H1 (cell line): Measurements from ENCODE around the gene KLHL33. TPM values are rescaled to one million over a fixed set of nuclear protein-coding genes. Genes with fewer than 3 reads are reported as not detected.

Experiments used
- CTCF ChIA-PET: fragments of 300-600 bp; sonication (Branson Sonifier 250); formaldehyde crosslinking; loops from one replicate; lab custom pipeline; 2021; ENCODE audit not compliant: partially characterized antibody; lab: Charles Lee
- POLR2A ChIA-PET: fragments of 300-600 bp; sonication (Branson Sonifier 250); formaldehyde crosslinking; loops from one replicate; lab custom pipeline; 2021; ENCODE audit warnings: inconsistent platforms; ENCODE audit not compliant: partially characterized antibody; lab: Charles Lee
- DNase-seq, 2 experiments: peaks; one replicate each; pipeline versions ENCODE4 v3.0.0 to v3.0.0-alpha.2; 2010 to 2022; ENCODE audit warnings: low spot score in 2 of 2, low read depth in 1 of 2, mixed read lengths in 1 of 2
- FAIRE-seq: peaks from 2 replicates; lab custom pipeline; 2011; peaks lifted over from hg19 to GRCh38; lab: Jason Lieb, UNC
- H2AFZ ChIP-seq: 2 replicates; pipeline ENCODE4 v1.8.1; 2012; ENCODE audit warnings: low read length, inconsistent platforms
- H2AK5ac ChIP-seq: 2 replicates; pipeline ENCODE4 v1.6.1; 2013; ENCODE audit warnings: low read depth, low read length
- H2BK120ac ChIP-seq: replicated peaks from 2 replicates; pipeline ENCODE3; 2013; ENCODE audit warnings: low read depth, low read length, inconsistent platforms
- H2BK12ac ChIP-seq: 2 replicates; pipeline ENCODE4 v1.6.1; 2013; ENCODE audit warnings: low read depth, low read length
- H2BK15ac ChIP-seq: 2 replicates; pipeline ENCODE4 v1.6.1; 2013; ENCODE audit warnings: low read length
- H2BK20ac ChIP-seq: 2 replicates; pipeline ENCODE4 v1.6.1; 2013; ENCODE audit warnings: low read length
- H2BK5ac ChIP-seq: 2 replicates; pipeline ENCODE4 v1.6.1; 2013; ENCODE audit warnings: low read depth, low read length
- H3K14ac ChIP-seq: 2 replicates; pipeline ENCODE4 v1.6.1; 2013; ENCODE audit warnings: inconsistent platforms; ENCODE audit not compliant: insufficient read length
- H3K18ac ChIP-seq: 2 replicates; pipeline ENCODE4 v1.6.1; 2013; ENCODE audit warnings: low read length; ENCODE audit errors: extremely low read depth
- H3K23ac ChIP-seq: 2 replicates; pipeline ENCODE4 v1.6.1; 2013; ENCODE audit warnings: inconsistent platforms; ENCODE audit not compliant: insufficient read length
- H3K23me2 ChIP-seq: 2 replicates; pipeline ENCODE4 v1.6.1; 2013; ENCODE audit warnings: low read depth, low read length
- H3K27ac ChIP-seq: 2 replicates; pipeline ENCODE4 v1.6.1; 2011; ENCODE audit warnings: low read depth, low read length, inconsistent platforms
- H3K27me3 ChIP-seq, 4 experiments: replicated peaks in 1 of 4; 1 replicate in 1 of 4; 2 replicates in 3 of 4; pipeline versions ENCODE4 v1.6.1 to v1.8.1; 2011 to 2013; ENCODE audit warnings: low read length in 3 of 4, mild to moderate bottlenecking in 3 of 4, inconsistent platforms in 2 of 4, mixed read lengths in 2 of 4, moderate library complexity in 1 of 4; ENCODE audit not compliant: control insufficient read depth in 3 of 4, insufficient read depth in 3 of 4; ENCODE audit errors: extremely low read depth in 1 of 4
- H3K36me3 ChIP-seq, 4 experiments: 2 replicates each; pipeline versions ENCODE4 v1.6.1 to v1.8.1; 2011 to 2013; ENCODE audit warnings: mild to moderate bottlenecking in 4 of 4, low read length in 3 of 4, moderate library complexity in 2 of 4, control low read depth in 1 of 4, inconsistent platforms in 1 of 4; ENCODE audit not compliant: insufficient read depth in 4 of 4, control insufficient read depth in 2 of 4
- H3K4ac ChIP-seq: replicated peaks from 2 replicates; pipeline ENCODE3; 2013; ENCODE audit warnings: low read length, low read depth, mixed read lengths, inconsistent platforms; ENCODE audit not compliant: insufficient read length
- H3K4me1 ChIP-seq, 4 experiments: replicated peaks in 1 of 4; 1 replicate in 1 of 4; 2 replicates in 3 of 4; pipeline versions ENCODE4 v1.6.1 to v1.8.1; 2011 to 2013; ENCODE audit warnings: low read length in 3 of 4, inconsistent platforms in 2 of 4, mixed read lengths in 1 of 4; ENCODE audit not compliant: insufficient read depth in 4 of 4, control insufficient read depth in 3 of 4
- H3K4me2 ChIP-seq, 2 experiments: 2 replicates each; pipeline versions ENCODE4 v1.6.1 to v1.8.1; 2011 to 2013; ENCODE audit warnings: low read depth in 2 of 2, low read length in 2 of 2, control low read depth in 1 of 2, inconsistent platforms in 1 of 2, mild to moderate bottlenecking in 1 of 2; ENCODE audit not compliant: insufficient read depth in 1 of 2
- H3K4me3 ChIP-seq, 4 experiments: fragments of 200-600, 300-600 bp in 1 of 4; sonication (generic), shearing (Covaris generic), sonication (Bioruptor Twin) in 1 of 4; 2 replicates each; pipeline versions ENCODE4 v1.5.1 to v1.8.1; 2011 to 2016; ENCODE audit warnings: low read length in 4 of 4, low read depth in 3 of 4, control low read depth in 2 of 4, inconsistent platforms in 2 of 4, mild to moderate bottlenecking in 2 of 4, mixed read lengths in 1 of 4, moderate library complexity in 1 of 4; ENCODE audit not compliant: insufficient read depth in 2 of 4; ENCODE audit errors: extremely low read depth in 1 of 4
- H3K56ac ChIP-seq: replicated peaks from 2 replicates; pipeline ENCODE3; 2013; ENCODE audit warnings: low read depth, mild to moderate bottlenecking, mixed read lengths, low read length, inconsistent platforms; ENCODE audit not compliant: insufficient read length
- H3K79me1 ChIP-seq: 2 replicates; pipeline ENCODE4 v1.6.1; 2013; ENCODE audit warnings: low read depth, low read length, control low read depth
- H3K79me2 ChIP-seq, 2 experiments: 2 replicates each; pipeline versions ENCODE4 v1.6.1 to v1.8.1; 2012 to 2013; ENCODE audit warnings: low read length in 2 of 2, mild to moderate bottlenecking in 2 of 2, inconsistent platforms in 1 of 2; ENCODE audit not compliant: insufficient read depth in 2 of 2, control insufficient read depth in 1 of 2
- H3K9ac ChIP-seq, 4 experiments: replicated peaks in 1 of 4; 1 replicate in 1 of 4; 2 replicates in 3 of 4; pipeline versions ENCODE4 v1.6.1 to v1.8.1; 2011 to 2013; ENCODE audit warnings: low read depth in 3 of 4, low read length in 3 of 4, control low read depth in 2 of 4, mild to moderate bottlenecking in 2 of 4, moderate library complexity in 2 of 4, inconsistent platforms in 1 of 4; ENCODE audit errors: extremely low read depth in 1 of 4
- H3K9me3 ChIP-seq, 2 experiments: 2 replicates each; pipeline versions ENCODE4 v1.6.1 to v1.8.1; 2012 to 2013; ENCODE audit warnings: mild to moderate bottlenecking in 2 of 2, moderate library complexity in 2 of 2, control low read depth in 1 of 2, inconsistent platforms in 1 of 2, low read depth in 1 of 2, low read length in 1 of 2, mixed read lengths in 1 of 2; ENCODE audit not compliant: insufficient read depth in 2 of 2
- H4K20me1 ChIP-seq, 2 experiments: replicated peaks in 1 of 2; 2 replicates each; pipeline versions ENCODE3 to v1.8.1; 2011 to 2013; ENCODE audit warnings: inconsistent platforms in 2 of 2, low read length in 2 of 2, mild to moderate bottlenecking in 1 of 2; ENCODE audit not compliant: insufficient read depth in 2 of 2, control insufficient read depth in 1 of 2
- H4K5ac ChIP-seq: 2 replicates; pipeline ENCODE4 v1.6.1; 2013; ENCODE audit warnings: low read length, low read depth, mixed read lengths, inconsistent platforms; ENCODE audit not compliant: insufficient read length
- H4K8ac ChIP-seq: 2 replicates; pipeline ENCODE4 v1.8.0; 2013; ENCODE audit warnings: mild to moderate bottlenecking, moderate library complexity, low read length, inconsistent platforms; ENCODE audit not compliant: insufficient read depth; ENCODE audit errors: extremely low read depth
- H4K91ac ChIP-seq: replicated peaks from 2 replicates; pipeline ENCODE3; 2013; ENCODE audit warnings: low read length, mixed read lengths, inconsistent platforms; ENCODE audit not compliant: insufficient read length
- CTBP2 ChIP-seq: IDR thresholded peaks from 2 replicates; pipeline ENCODE4 v1.7.0; 2011; ENCODE audit warnings: borderline replicate concordance, mild to moderate bottlenecking, moderate library complexity, mixed read lengths, low read length; ENCODE audit not compliant: insufficient read depth, insufficient read length
- EZH2 ChIP-seq: fragments of 200-600 bp; sonication (generic); IDR thresholded peaks from 2 replicates; pipeline ENCODE4 v1.7.1; 2012; ENCODE audit warnings: low read depth, mild to moderate bottlenecking, moderate library complexity, low read length, inconsistent platforms; ENCODE audit not compliant: severe bottlenecking
- SIX5 ChIP-seq: IDR thresholded peaks from 2 replicates; pipeline ENCODE4 v1.6.1; 2011; ENCODE audit warnings: mild to moderate bottlenecking, low read depth, low read length
- YY1 ChIP-seq: IDR thresholded peaks from 2 replicates; pipeline ENCODE4 v1.6.1; 2011; ENCODE audit warnings: low read depth, mild to moderate bottlenecking, low read length
- WGBS, 2 experiments: shearing (Covaris generic) in 1 of 2; methylation state at CpG; one replicate each; pipeline versions ENCODE4 v1.1.6 to v1.1.7; 2013 to 2015; ENCODE audit warnings: low lambda C conversion rate in 2 of 2, mixed read lengths in 2 of 2, inconsistent platforms in 1 of 2, low coverage in 1 of 2, missing lambda C conversion rate in 1 of 2; ENCODE audit not compliant: insufficient replicate concordance in 2 of 2, insufficient coverage in 1 of 2, insufficient read length in 1 of 2; ENCODE audit errors: extremely low coverage in 1 of 2, missing lambda C conversion rate in 1 of 2; 5-methylcytosine and 5-hydroxymethylcytosine counted together
- polyA plus RNA-seq, 7 experiments: library from polyadenylated mRNA; depleted of rRNA in 3 of 7; stranded (reverse) in 5 of 7; unstranded in 2 of 7; fragments of >200 nt in 5 of 7; fragments of 200-250 nt in 2 of 7; gene quantifications; 1 replicate in 5 of 7; 2 replicates in 1 of 7; 4 replicates in 1 of 7; pipeline versions ENCODE4 v1.2.1 to v1.2.3, GENCODE V29; 2011 to 2013; ENCODE audit warnings: missing spikeins in 2 of 7, mixed read lengths in 2 of 7
- total RNA-seq: library from RNA; stranded (reverse); fragmentation: NEBNext Ultra II Directional; extraction: Animal tissue kit (Norgen Biotek cat#: 25700); gene quantifications from 2 replicates; pipeline ENCODE4 v1.2.1, GENCODE V29; 2021

Gene KLHL33
- total and polyA plus RNA-seq, 2 of the 8 experiments (the other 6 are each of a cell fraction or from before 2014, with no cell fraction given), result 0.11 to 0.17 TPM

DNA sequence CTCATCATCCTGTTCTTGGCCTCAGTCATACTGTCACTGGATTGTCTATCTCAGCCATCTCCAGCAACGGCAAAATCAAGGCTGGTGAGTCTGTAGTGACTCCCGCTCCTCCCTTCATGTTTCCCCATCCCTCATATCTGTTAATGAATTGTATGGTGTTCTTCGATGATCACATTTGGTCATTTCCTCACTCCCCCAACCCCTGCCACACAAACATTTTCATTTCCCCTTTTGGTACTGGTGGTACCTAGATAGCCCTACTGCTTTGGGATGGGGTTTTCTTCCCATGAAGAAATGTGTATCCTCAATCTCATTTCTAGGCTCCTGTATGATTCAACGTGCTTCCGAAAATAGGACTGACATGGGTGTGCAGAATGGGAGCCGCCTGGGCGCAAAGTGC, 2.7 kb upstream of the KLHL33 start:
- CTCF ChIA-PET, result interaction anchor here (1.0 to 1.1 kb wide), 3 partner anchors 9 to 24 kb away, joined by 3 to 4 read pairs (median 3); no protein-coding TSS in a partner anchor
- no peak for DNase-seq
- H4K20me1 ChIP-seq, result no peaks in the 10 kb centered on the region
- H3K23me2 ChIP-seq, result no peaks in the 10 kb centered on the region
- no peaks in the 10 kb centered on the region for H3K79me2 ChIP-seq
- no peaks in the 10 kb centered on the region for H3K9me3 ChIP-seq
- H2BK120ac ChIP-seq, result no peak overlapping the region
- H4K8ac ChIP-seq, result no peak overlapping the region
- peaks cover 0 to 20% (median 14%) of the 10 kb centered on the region in 4 experiments; a peak in 5 of 7 replicates for H3K27me3 ChIP-seq
- TF ChIP-seq SIX5 (no peak), YY1 (no peak), EZH2 (no peak), CTBP2 (no peak)
- TF ChIP-seq, all 59 proteins: peak for 0
- H3K4me1 ChIP-seq, result peaks cover 4 to 10% (median 9%) of the 10 kb centered on the region in 4 experiments; a peak in 6 of 7 replicates
- H2BK15ac ChIP-seq, result no peak overlapping the region
- H4K91ac ChIP-seq, result no peak overlapping the region
- POLR2A ChIA-PET, result interaction anchor here (6.0 kb wide), 1 partner anchor 9 kb away, joined by 54 read pairs; no protein-coding TSS in a partner anchor
- no peak overlapping the region; a peak in 1 of 7 replicates for H3K9ac ChIP-seq
- H3K4me2 ChIP-seq, result no peak overlapping the region
- no peak overlapping the region for H3K18ac ChIP-seq
- no peaks in the 10 kb centered on the region for H3K36me3 ChIP-seq
- no peak overlapping the region for H3K27ac ChIP-seq
- no peak overlapping the region for H2BK20ac ChIP-seq
- H4K5ac ChIP-seq, result no peak overlapping the region
- no peak for FAIRE-seq
- no peak overlapping the region for H2AK5ac ChIP-seq
- H2BK5ac ChIP-seq, result no peak overlapping the region
- no peaks in the 10 kb centered on the region for H3K79me1 ChIP-seq
- H3K14ac ChIP-seq, result no peak overlapping the region
- no peak overlapping the region for H2AFZ ChIP-seq
- no peak overlapping the region for H3K4me3 ChIP-seq
- H2BK12ac ChIP-seq, result no peak overlapping the region
- H3K56ac ChIP-seq, result no peak overlapping the region
- 91% methylated on average over 7 of the region's 7 CpGs; no CpG with 5 or more reads in 1 of the 2 experiments for WGBS, 2 experiments
- H3K23ac ChIP-seq, result no peak overlapping the region
- H3K4ac ChIP-seq, result no peak overlapping the region
